Ureter (tissue), 1 donor: ENCODE data around the gene BTD. TPM values are rescaled to one million over a fixed set of nuclear protein-coding genes. Genes with fewer than 3 reads are reported as not detected.
"Not testable (repeated sequence)": the region's sequence is repeated elsewhere in the genome, so short reads cannot be mapped to it uniquely, and the experiment has no call there.

Experiments
- DNase-seq: peaks from one replicate; pipeline ENCODE4 v3.0.0-alpha.2; 2020; ENCODE audit warnings: low spot score
- total RNA-seq: library from RNA; stranded (reverse); gene quantifications from one replicate; pipeline ENCODE4 v1.2.4, GENCODE V29; 2023
- donor health status: DM: yes; HTN: yes; CAD: no.

BTD gene
- total RNA-seq, 1 donor from 2014 or later, result 20.8 TPM

GRCh38 chr3:15604584-15604983, 3.0 kb downstream of the BTD start:
- DNase-seq, result not testable (repeated sequence)

- DNase-seq, result no peak
Measured at GRCh38 chr3:15606434-15606891, 4.9 kb downstream of the BTD start.

- no peak for DNase-seq
Measured at GRCh38 chr3:15610082-15610759, 8.7 kb downstream of the BTD start.

GRCh38 chr3:15611018-15611417, 9.5 kb downstream of the BTD start:
- no peak for DNase-seq

- DNase-seq, result no peak
Measured at GRCh38 chr3:15612001-15612400, 10.5 kb downstream of the BTD start.

GRCh38 chr3:15614958-15615357, 13.4 kb downstream of the BTD start:
- DNase-seq, result no peak

- DNase-seq, result no peak
Measured at GRCh38 chr3:15616053-15616452, 14.5 kb downstream of the BTD start.

- not testable (repeated sequence) for DNase-seq
Measured at GRCh38 chr3:15619659-15620464, 18.3 kb downstream of the BTD start.

- DNase-seq, result no peak
Measured at GRCh38 chr3:15623535-15624440, 22.2 kb downstream of the BTD start.

- DNase-seq, result no peak
Measured at GRCh38 chr3:15628967-15629366, 27.4 kb downstream of the BTD start.

- peak; percentile 76 for DNase-seq
Measured at GRCh38 chr3:15629860-15630597, 28.5 kb downstream of the BTD start.

GRCh38 chr3:15630646-15631350, 29.3 kb downstream of the BTD start:
- no peak for DNase-seq

- no peak for DNase-seq
Measured at GRCh38 chr3:15631426-15632211, 30.1 kb downstream of the BTD start.

- DNase-seq, result no peak
Measured at GRCh38 chr3:15632212-15632580, 30.7 kb downstream of the BTD start.

GRCh38 chr3:15633159-15633558, 31.6 kb downstream of the BTD start:
- no peak for DNase-seq

GRCh38 chr3:15633766-15634598, 32.4 kb downstream of the BTD start:
- DNase-seq, result no peak

- no peak for DNase-seq
Measured at GRCh38 chr3:15634671-15635070, 33.1 kb downstream of the BTD start.

GRCh38 chr3:15635121-15635661, 33.6 kb downstream of the BTD start:
- DNase-seq, result no peak
